H9 (cell line): ENCODE data around the gene SPOCD1. TPM values are rescaled to one million over a fixed set of nuclear protein-coding genes. Genes with fewer than 3 reads are reported as not detected.
A peak's percentile ranks its signal among the peaks of the same experiment; 100 is the strongest.

Experiments
- DNase-seq: peaks from one replicate; pipeline ENCODE4 v3.0.0-alpha.2; 2017
- H2AFZ ChIP-seq: one replicate; pipeline ENCODE4 v1.6.1; 2013; ENCODE audit warnings: mild to moderate bottlenecking, low read length, control low read depth, moderate library complexity
- H2AK5ac ChIP-seq: 2 replicates; pipeline ENCODE4 v1.6.1; 2013; ENCODE audit warnings: low read length, control low read depth, mixed read lengths; ENCODE audit not compliant: insufficient read length
- H2BK120ac ChIP-seq: one replicate; pipeline ENCODE4 v1.6.1; 2013; ENCODE audit warnings: low read depth, mild to moderate bottlenecking, low read length, control low read depth, inconsistent platforms; ENCODE audit not compliant: poor library complexity, severe bottlenecking
- H2BK12ac ChIP-seq: 2 replicates; pipeline ENCODE4 v1.6.1; 2013; ENCODE audit warnings: low read length, control low read depth, mixed read lengths, low read depth; ENCODE audit not compliant: insufficient read length
- H2BK15ac ChIP-seq: 2 replicates; pipeline ENCODE4 v1.6.1; 2013; ENCODE audit warnings: low read depth, low read length, control low read depth
- H2BK20ac ChIP-seq: one replicate; pipeline ENCODE4 v1.6.1; 2013; ENCODE audit warnings: low read depth, mild to moderate bottlenecking, low read length, control low read depth, inconsistent platforms; ENCODE audit not compliant: poor library complexity, severe bottlenecking
- H2BK5ac ChIP-seq: 2 replicates; pipeline ENCODE4 v1.6.1; 2013; ENCODE audit warnings: low read length, control low read depth, mixed read lengths; ENCODE audit not compliant: insufficient read length
- H3K14ac ChIP-seq: 2 replicates; pipeline ENCODE4 v1.6.1; 2013; ENCODE audit warnings: low read length, control low read depth; ENCODE audit not compliant: insufficient read depth
- H3K18ac ChIP-seq: 2 replicates; pipeline ENCODE4 v1.6.1; 2013; ENCODE audit warnings: low read depth, mild to moderate bottlenecking, mixed read lengths, low read length, control low read depth; ENCODE audit not compliant: insufficient read length
- H3K23ac ChIP-seq: 2 replicates; pipeline ENCODE4 v1.6.1; 2013; ENCODE audit warnings: low read length, control low read depth, mixed read lengths, low read depth; ENCODE audit not compliant: insufficient read length
- H3K23me2 ChIP-seq: 2 replicates; pipeline ENCODE4 v1.6.1; 2013; ENCODE audit warnings: low read depth, mild to moderate bottlenecking, mixed read lengths, low read length, control low read depth; ENCODE audit not compliant: insufficient read length, poor library complexity, severe bottlenecking
- H3K27ac ChIP-seq: 2 replicates; pipeline ENCODE4 v1.5.1; 2013; ENCODE audit warnings: low read length, control low read depth, mixed read lengths, low read depth; ENCODE audit not compliant: insufficient read length
- H3K27me3 ChIP-seq: 2 replicates; pipeline ENCODE4 v1.6.1; 2013; ENCODE audit warnings: low read length, control low read depth, inconsistent platforms; ENCODE audit not compliant: insufficient read depth
- H3K4ac ChIP-seq: 2 replicates; pipeline ENCODE4 v1.6.1; 2013; ENCODE audit warnings: low read depth, mild to moderate bottlenecking, control low read depth, inconsistent platforms, low read length, moderate library complexity
- H3K4me1 ChIP-seq: 2 replicates; pipeline ENCODE4 v1.6.1; 2013; ENCODE audit warnings: low read length, control low read depth, inconsistent platforms; ENCODE audit not compliant: insufficient read depth
- H3K4me2 ChIP-seq: 2 replicates; pipeline ENCODE4 v1.6.1; 2013; ENCODE audit warnings: low read length, control low read depth, mixed read lengths; ENCODE audit not compliant: insufficient read length, insufficient read depth
- H3K56ac ChIP-seq: 2 replicates; pipeline ENCODE4 v1.6.1; 2013; ENCODE audit warnings: low read depth, mild to moderate bottlenecking, mixed read lengths, low read length, control low read depth; ENCODE audit not compliant: insufficient read length
- H3K79me1 ChIP-seq: 2 replicates; pipeline ENCODE4 v1.6.1; 2013; ENCODE audit warnings: low read depth, mild to moderate bottlenecking, moderate library complexity, low read length, control low read depth, inconsistent platforms; ENCODE audit not compliant: insufficient read depth, poor library complexity, severe bottlenecking
- H3K79me2 ChIP-seq: 2 replicates; pipeline ENCODE4 v1.6.1; 2013; ENCODE audit warnings: low read length, control low read depth, inconsistent platforms; ENCODE audit not compliant: insufficient read depth
- H3K9ac ChIP-seq: 2 replicates; pipeline ENCODE4 v1.6.1; 2013; ENCODE audit warnings: low read length, control low read depth, mixed read lengths; ENCODE audit not compliant: insufficient read length; ENCODE audit errors: extremely low read depth
- H3K9me3 ChIP-seq: one replicate; pipeline ENCODE4 v1.6.1; 2013; ENCODE audit warnings: low read depth, low read length, inconsistent platforms; ENCODE audit not compliant: control insufficient read depth
- H3T11ph ChIP-seq: one replicate; pipeline ENCODE4 v1.6.1; 2013; ENCODE audit warnings: mild to moderate bottlenecking, low read length, control low read depth, inconsistent platforms
- H4K20me1 ChIP-seq: one replicate; pipeline ENCODE4 v1.6.1; 2013; ENCODE audit not compliant: control insufficient read depth, insufficient read length, insufficient read depth
- H4K5ac ChIP-seq: 2 replicates; pipeline ENCODE4 v1.6.1; 2013; ENCODE audit warnings: low read depth, mild to moderate bottlenecking, mixed read lengths, low read length, control low read depth; ENCODE audit not compliant: insufficient read length
- H4K8ac ChIP-seq: replicated peaks from 2 replicates; pipeline ENCODE4 v1.6.1; 2013; ENCODE audit warnings: low read length, control low read depth, mixed read lengths, low read depth; ENCODE audit not compliant: insufficient read length
- H4K91ac ChIP-seq: 2 replicates; pipeline ENCODE4 v1.6.1; 2013; ENCODE audit warnings: low read depth, mild to moderate bottlenecking, moderate library complexity, mixed read lengths, low read length, control low read depth; ENCODE audit not compliant: insufficient read length
- H3K27ac Mint-ChIP-seq, 3 experiments: 2 replicates in 2 of 3; 3 replicates in 1 of 3; pipeline ENCODE4 v1.8.0; 2020 to 2021; ENCODE audit warnings: mixed read lengths in 3 of 3, mild to moderate bottlenecking in 1 of 3, moderate library complexity in 1 of 3
- H3K27me3 Mint-ChIP-seq: 2 replicates; pipeline ENCODE4 v1.8.0; 2021; ENCODE audit warnings: low read depth, mild to moderate bottlenecking, moderate library complexity, mixed read lengths
- H3K36me3 Mint-ChIP-seq, 3 experiments: 2 replicates in 2 of 3; 3 replicates in 1 of 3; pipeline ENCODE4 v1.8.0; 2020 to 2021; ENCODE audit warnings: low read depth in 3 of 3, mixed read lengths in 3 of 3; ENCODE audit not compliant: insufficient read depth in 1 of 3
- H3K4me1 Mint-ChIP-seq, 2 experiments: 2 replicates each; pipeline ENCODE4 v1.8.0; 2020; ENCODE audit warnings: mixed read lengths in 2 of 2
- H3K4me3 Mint-ChIP-seq, 2 experiments: 2 replicates in 1 of 2; 3 replicates in 1 of 2; pipeline ENCODE4 v1.8.0; 2020 to 2021; ENCODE audit warnings: mild to moderate bottlenecking in 2 of 2, mixed read lengths in 2 of 2, moderate library complexity in 1 of 2
- H3K9me3 Mint-ChIP-seq, 2 experiments: 2 replicates in 1 of 2; 3 replicates in 1 of 2; pipeline ENCODE4 v1.8.0; 2020; ENCODE audit warnings: mild to moderate bottlenecking in 2 of 2, mixed read lengths in 2 of 2, moderate library complexity in 1 of 2
- WGBS: extraction: QIAGEN DNeasy Blood & Tissue Kit; methylation state at CpG from one replicate; pipeline ENCODE4 v1.1.7; 2013; ENCODE audit warnings: missing lambda C conversion rate, low lambda C conversion rate, mixed read lengths; ENCODE audit not compliant: insufficient read length; ENCODE audit errors: extremely low coverage; 5-methylcytosine and 5-hydroxymethylcytosine counted together
- total RNA-seq: library from RNA; stranded (reverse); gene quantifications from 2 replicates; pipeline ENCODE4 v1.2.1, GENCODE V29; 2021
- TF ChIP-seq, protein P1 (sequence below): fragments of 200-600 bp; sonication (generic); conservative IDR thresholded peaks from 3 replicates; pipeline ENCODE4 v1.8.0; 2021; ENCODE audit warnings: antibody characterized with exemption, mild to moderate bottlenecking

Gene SPOCD1
- total RNA-seq, 1 experiment from 2014 or later: 1.5 TPM

DNA sequence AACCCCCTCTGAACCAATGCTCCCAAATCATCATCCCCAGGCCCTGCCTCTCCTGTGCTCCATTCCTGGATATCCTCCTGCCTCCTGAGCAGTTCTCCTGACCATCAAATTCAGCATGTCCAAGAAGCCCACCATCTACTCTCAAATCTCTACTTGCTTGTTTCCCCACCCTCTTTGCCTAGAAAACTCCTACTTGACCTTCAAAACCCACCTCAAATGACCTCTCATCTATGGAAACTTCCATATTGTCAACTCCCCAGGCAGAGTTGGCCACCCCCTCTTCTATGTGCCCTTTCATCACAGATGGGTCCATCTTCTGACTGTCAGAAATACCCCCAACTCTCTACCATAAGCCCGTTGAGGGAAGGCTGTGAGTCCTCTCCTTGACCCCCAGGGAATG lies 68.5 kb downstream of the SPOCD1 start:
- no peak overlapping the region; a peak in 1 of 5 replicates for H3K4me3 Mint-ChIP-seq
- 0 out of 2 replicates have a peak, but pooled peaks cover 2% of the 10 kb centered on the region for H3K27me3 Mint-ChIP-seq
- Histone ChIP-seq H3T11ph (no peak overlapping the region), H3K4ac (no peak overlapping the region), H3K14ac (no peak overlapping the region), H3K4me1 (peaks cover 7% of the 10 kb centered on the region; the same call in 1 of the 2 replicates), H2AFZ (no peak overlapping the region), H2BK5ac (no peak overlapping the region), H2BK12ac (no peak overlapping the region), H2BK15ac (no peak overlapping the region), H2BK120ac (no peak overlapping the region), H3K79me2 (no peaks in the 10 kb centered on the region), H3K56ac (no peak overlapping the region), H4K91ac (no peak overlapping the region), H4K5ac (no peak overlapping the region), H4K20me1 (no peaks in the 10 kb centered on the region), H4K8ac (no peak overlapping the region), H3K79me1 (no peaks in the 10 kb centered on the region), H3K23ac (no peak overlapping the region), H3K27ac (no peak overlapping the region), H2AK5ac (no peak overlapping the region), H3K9me3 (no peaks in the 10 kb centered on the region), H2BK20ac (no peak overlapping the region), H3K18ac (no peak overlapping the region), H3K4me2 (no peak overlapping the region), H3K23me2 (no peaks in the 10 kb centered on the region), H3K9ac (no peak overlapping the region), H3K27me3 (no peaks in the 10 kb centered on the region)
- peak overlapping the region in 1 of 3 experiments; percentile 27; a peak in 2 of 7 replicates for H3K27ac Mint-ChIP-seq
- no peak for DNase-seq
- no CpG with 5 or more reads among the region's 1 CpG for WGBS
- TF ChIP-seq, protein P1, sequence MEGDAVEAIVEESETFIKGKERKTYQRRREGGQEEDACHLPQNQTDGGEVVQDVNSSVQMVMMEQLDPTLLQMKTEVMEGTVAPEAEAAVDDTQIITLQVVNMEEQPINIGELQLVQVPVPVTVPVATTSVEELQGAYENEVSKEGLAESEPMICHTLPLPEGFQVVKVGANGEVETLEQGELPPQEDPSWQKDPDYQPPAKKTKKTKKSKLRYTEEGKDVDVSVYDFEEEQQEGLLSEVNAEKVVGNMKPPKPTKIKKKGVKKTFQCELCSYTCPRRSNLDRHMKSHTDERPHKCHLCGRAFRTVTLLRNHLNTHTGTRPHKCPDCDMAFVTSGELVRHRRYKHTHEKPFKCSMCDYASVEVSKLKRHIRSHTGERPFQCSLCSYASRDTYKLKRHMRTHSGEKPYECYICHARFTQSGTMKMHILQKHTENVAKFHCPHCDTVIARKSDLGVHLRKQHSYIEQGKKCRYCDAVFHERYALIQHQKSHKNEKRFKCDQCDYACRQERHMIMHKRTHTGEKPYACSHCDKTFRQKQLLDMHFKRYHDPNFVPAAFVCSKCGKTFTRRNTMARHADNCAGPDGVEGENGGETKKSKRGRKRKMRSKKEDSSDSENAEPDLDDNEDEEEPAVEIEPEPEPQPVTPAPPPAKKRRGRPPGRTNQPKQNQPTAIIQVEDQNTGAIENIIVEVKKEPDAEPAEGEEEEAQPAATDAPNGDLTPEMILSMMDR: no peak
- H3K4me1 Mint-ChIP-seq: peaks cover 48 to 56% of the 10 kb centered on the region in 2 experiments
- H3K9me3 Mint-ChIP-seq: no peaks in the 10 kb centered on the region; a peak in 1 of 5 replicates
- no peaks in the 10 kb centered on the region; a peak in 1 of 7 replicates for H3K36me3 Mint-ChIP-seq
